ENCODE results near the gene CHPF. TPM values are rescaled to one million over a fixed set of nuclear protein-coding genes. Genes with fewer than 3 reads are reported as not detected.

Gene CHPF
- total and polyA plus RNA-seq, 4 donors = 61.2 to 86.6 (median 76.6) TPM

DNA sequence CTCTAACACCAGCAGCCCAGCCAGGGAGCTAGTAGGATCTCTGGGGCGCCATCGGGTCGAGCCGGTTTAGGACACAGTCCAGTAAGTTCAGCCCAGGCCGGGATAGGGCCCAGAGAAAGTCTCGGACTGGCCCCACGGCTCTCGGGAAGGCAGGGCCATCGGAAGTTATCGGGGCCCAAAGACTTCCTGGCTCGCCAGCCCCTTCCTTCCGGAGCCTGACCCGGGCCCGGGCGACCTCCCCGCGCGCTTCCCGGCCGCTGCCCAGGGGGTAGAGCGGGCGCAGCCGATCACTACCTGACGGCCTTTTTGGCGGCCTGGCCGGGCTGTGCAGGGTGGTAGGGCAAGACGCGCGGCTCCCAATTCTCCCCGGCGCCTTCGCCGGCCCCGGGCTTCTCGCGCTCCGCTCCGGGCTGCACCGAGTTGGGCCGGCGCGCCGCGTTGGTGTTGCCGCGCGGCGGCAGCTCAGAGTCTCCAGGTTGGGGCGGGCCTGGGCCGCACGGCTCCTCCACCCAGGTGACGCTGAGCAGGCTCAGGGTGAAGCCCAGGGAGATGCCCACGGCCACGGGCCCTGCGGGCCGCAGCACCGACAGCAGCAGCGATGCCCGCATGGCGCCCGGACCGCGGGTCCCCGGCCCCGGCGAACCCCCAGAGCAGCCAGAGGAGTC lies 546 bp downstream of the CHPF start:
- under 1% methylated on average over 66 of the region's 66 CpGs for WGBS (ENCODE audit: insufficient coverage)
- Histone ChIP-seq H3K27ac (ENCODE audit: low read depth, low read length) (peak overlapping the region; percentile 91), H3K27me3 (ENCODE audit: control insufficient read depth, insufficient read depth, low read length) (no peaks in the 10 kb centered on the region), H3K4me3 (ENCODE audit: low read depth, low read length) (peak overlapping the region; percentile 75), H3K9me3 (ENCODE audit: control insufficient read depth, insufficient read depth, low read length) (no peaks in the 10 kb centered on the region), H3K36me3 (ENCODE audit: control insufficient read depth, insufficient read depth, low read length) (peaks cover 59% of the 10 kb centered on the region), H3K4me1 (ENCODE audit: control insufficient read depth, insufficient read depth, low read length) (peaks cover 59% of the 10 kb centered on the region)
- DNase-seq (ENCODE audit: low read depth in 4 of 6, low spot score in 6 of 6) = peak in 1 of 6 donors; percentile 34

DNA sequence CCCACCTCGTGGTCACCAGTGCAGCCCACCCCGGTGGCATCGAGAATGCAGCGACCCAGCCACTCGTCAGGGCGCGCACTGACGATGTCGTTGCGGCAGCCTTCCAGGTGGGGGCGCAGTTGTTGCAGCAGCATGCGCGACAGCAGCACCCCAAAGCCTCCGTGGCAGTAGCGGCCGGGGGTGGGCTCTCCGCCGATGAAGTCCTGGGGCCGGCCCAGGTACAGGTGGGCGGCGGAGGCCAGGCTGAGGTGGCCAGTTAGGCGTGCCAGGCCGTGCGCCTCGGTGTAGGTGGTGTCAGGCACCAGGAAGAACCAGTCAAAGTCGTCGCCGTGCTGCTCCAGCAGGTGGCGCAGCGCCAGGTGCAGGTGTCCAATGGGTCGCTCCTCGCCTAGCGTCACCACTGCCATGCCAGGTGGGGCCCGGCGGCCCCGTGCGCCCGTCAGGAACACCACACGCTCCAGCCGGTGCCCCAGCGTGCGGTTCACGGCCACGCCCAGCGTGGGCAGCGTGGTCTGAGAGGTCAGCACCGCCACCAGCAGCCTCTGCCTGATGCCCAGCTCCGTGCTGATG lies 1.9 kb downstream of the CHPF start:
- WGBS (ENCODE audit: insufficient coverage) = 7% methylated on average over 48 of the region's 48 CpGs
- Histone ChIP-seq H3K4me3 (ENCODE audit: low read depth, low read length) (peak overlapping the region; percentile 75), H3K9me3 (ENCODE audit: control insufficient read depth, insufficient read depth, low read length) (no peaks in the 10 kb centered on the region), H3K27ac (ENCODE audit: low read depth, low read length) (no peak overlapping the region), H3K36me3 (ENCODE audit: control insufficient read depth, insufficient read depth, low read length) (peaks cover 61% of the 10 kb centered on the region), H3K4me1 (ENCODE audit: control insufficient read depth, insufficient read depth, low read length) (peaks cover 72% of the 10 kb centered on the region), H3K27me3 (ENCODE audit: control insufficient read depth, insufficient read depth, low read length) (no peaks in the 10 kb centered on the region)
- DNase-seq (ENCODE audit: low read depth in 4 of 6, low spot score in 6 of 6) = peak in 3 of 6 donors; percentile 51 to 91 (median 79)

DNA sequence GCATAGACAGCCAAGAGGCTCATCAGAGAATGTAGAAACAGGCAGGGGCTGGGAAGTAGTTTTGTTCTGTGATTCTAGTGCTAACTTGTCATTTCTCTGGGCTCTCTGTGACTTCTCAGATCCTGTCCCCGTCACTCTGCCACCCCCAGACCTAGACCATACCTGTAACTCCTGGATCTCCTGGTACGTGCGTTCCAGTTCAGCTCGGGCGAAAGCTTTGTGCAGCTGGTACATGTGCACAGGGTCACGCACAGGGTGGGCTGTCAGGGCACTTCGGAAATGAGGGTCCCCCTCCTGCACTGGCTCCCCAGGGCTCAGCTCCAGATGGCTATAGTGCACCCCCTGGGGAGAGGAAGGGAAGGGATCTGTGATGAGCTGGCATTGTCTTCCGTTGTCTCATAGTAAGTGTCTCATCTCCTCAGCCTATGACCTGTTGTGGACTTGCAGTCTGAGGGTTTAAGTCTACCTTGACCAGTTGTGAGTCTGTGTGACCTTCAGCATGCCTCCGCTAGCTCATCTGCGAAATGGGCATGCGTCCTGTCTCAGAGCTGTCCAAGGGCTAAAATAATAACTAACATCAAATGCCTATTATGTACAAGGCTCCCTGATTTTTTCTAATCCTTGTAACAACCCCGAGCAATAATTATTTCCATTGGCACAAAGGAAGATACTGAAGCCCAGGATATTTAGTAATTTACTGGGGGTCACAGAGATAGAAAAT lies 2.7 kb downstream of the CHPF start:
- Histone ChIP-seq H3K4me1 (ENCODE audit: control insufficient read depth, insufficient read depth, low read length) (peaks cover 76% of the 10 kb centered on the region), H3K27ac (ENCODE audit: low read depth, low read length) (no peak overlapping the region), H3K4me3 (ENCODE audit: low read depth, low read length) (no peak overlapping the region), H3K36me3 (ENCODE audit: control insufficient read depth, insufficient read depth, low read length) (peaks cover 63% of the 10 kb centered on the region), H3K27me3 (ENCODE audit: control insufficient read depth, insufficient read depth, low read length) (no peaks in the 10 kb centered on the region), H3K9me3 (ENCODE audit: control insufficient read depth, insufficient read depth, low read length) (no peaks in the 10 kb centered on the region)
- 89% methylated on average over 8 of the region's 12 CpGs for WGBS (ENCODE audit: insufficient coverage)
- no peak for DNase-seq (ENCODE audit: low read depth in 4 of 6, low spot score in 6 of 6)

DNA sequence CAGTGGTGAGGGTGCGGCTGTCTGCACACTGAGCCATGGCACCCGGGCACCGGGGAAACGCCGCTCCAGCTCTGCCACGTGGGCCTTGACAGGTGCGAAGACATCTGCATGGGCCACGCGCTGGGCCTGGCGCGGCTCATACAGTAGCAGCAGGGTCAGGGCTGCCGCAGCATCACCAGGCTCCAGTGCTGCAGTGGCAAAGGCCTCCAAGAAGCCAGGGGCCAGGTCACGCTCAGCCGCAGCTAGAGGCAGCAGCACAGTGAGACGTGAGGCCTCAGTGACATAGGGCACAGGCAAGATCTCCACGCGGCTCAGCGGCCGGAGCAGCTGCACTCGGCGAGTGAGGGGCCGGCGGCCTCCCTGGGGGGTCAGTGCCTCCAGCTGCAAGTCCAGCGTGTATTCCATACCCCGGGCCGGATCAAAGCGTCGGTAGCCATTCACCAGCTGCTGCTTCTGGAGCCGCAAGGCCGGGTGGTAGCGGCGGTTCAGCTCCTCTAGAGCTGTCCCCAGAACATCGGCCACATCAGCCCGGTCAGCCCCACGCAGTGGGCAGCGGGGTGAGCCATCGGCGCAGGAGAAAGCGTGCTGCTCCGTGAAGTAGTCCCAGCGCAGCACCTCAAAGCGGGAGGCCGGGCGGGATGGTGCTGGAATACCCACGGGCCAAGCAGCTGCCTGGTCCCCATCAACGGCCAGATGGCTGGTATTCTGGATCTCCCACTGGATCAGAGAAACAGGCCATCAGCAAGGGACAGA lies 3.5 kb downstream of the CHPF start:
- DNase-seq (ENCODE audit: low read depth in 4 of 6, low spot score in 6 of 6) = no peak
- Histone ChIP-seq H3K27ac (ENCODE audit: low read depth, low read length) (peak overlapping the region; percentile 93), H3K27me3 (ENCODE audit: control insufficient read depth, insufficient read depth, low read length) (no peaks in the 10 kb centered on the region), H3K36me3 (ENCODE audit: control insufficient read depth, insufficient read depth, low read length) (peaks cover 57% of the 10 kb centered on the region), H3K9me3 (ENCODE audit: control insufficient read depth, insufficient read depth, low read length) (no peaks in the 10 kb centered on the region), H3K4me3 (ENCODE audit: low read depth, low read length) (no peak overlapping the region), H3K4me1 (ENCODE audit: control insufficient read depth, insufficient read depth, low read length) (peaks cover 69% of the 10 kb centered on the region)
- WGBS (ENCODE audit: insufficient coverage) = 88% methylated on average over 46 of the region's 46 CpGs

DNA sequence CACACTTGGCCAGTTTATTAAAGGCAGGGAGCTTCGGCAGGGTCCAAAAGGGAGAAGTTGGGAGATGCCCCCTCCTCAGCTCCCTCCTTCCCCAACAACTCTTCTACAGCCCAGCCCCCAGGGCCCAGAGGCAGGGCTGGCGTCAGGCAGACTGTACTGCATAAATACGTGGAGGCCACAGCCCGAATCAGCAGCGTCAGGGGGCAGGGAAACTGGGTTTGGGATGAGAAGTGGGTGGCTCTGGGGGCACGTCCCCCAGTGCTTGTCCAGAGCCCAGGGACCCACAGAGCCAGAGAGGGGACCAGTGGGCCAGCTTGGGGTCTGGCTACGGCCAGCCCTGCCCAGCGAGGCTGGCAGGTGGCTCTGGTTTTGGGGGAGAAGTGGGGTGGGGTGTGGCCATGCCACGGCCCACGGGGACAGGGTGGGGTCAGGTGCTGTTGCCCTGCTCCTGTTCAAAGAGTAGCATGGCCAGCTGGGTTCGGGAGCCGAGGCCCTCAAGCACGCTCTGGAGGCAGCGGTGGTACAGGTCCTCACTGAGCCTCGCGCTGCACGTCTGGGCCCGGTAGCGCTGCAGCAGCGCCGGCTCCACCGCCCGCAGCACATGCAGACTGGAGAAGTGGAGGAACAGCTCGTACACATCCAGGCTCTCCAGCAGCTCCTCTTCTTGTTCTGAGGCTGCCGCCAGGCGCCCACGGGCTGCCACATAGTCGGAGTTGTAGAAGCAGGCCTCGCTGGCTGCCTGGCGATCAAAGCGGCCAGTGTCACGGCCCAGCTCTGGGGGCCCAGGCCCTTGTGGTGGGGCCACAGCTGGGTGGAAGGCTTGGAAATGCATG lies 4.4 kb downstream of the CHPF start:
- H3K27ac ChIP-seq (ENCODE audit: low read depth, low read length) = peak overlapping the region; percentile 93
- H3K9me3 ChIP-seq (ENCODE audit: control insufficient read depth, insufficient read depth, low read length) = no peaks in the 10 kb centered on the region
- peaks cover 61% of the 10 kb centered on the region for H3K36me3 ChIP-seq (ENCODE audit: control insufficient read depth, insufficient read depth, low read length)
- no peak for DNase-seq (ENCODE audit: low read depth in 4 of 6, low spot score in 6 of 6)
- H3K27me3 ChIP-seq (ENCODE audit: control insufficient read depth, insufficient read depth, low read length) = no peaks in the 10 kb centered on the region
- peaks cover 66% of the 10 kb centered on the region for H3K4me1 ChIP-seq (ENCODE audit: control insufficient read depth, insufficient read depth, low read length)
- 74% methylated on average over 32 of the region's 32 CpGs for WGBS (ENCODE audit: insufficient coverage)
- no peak overlapping the region for H3K4me3 ChIP-seq (ENCODE audit: low read depth, low read length)

DNA sequence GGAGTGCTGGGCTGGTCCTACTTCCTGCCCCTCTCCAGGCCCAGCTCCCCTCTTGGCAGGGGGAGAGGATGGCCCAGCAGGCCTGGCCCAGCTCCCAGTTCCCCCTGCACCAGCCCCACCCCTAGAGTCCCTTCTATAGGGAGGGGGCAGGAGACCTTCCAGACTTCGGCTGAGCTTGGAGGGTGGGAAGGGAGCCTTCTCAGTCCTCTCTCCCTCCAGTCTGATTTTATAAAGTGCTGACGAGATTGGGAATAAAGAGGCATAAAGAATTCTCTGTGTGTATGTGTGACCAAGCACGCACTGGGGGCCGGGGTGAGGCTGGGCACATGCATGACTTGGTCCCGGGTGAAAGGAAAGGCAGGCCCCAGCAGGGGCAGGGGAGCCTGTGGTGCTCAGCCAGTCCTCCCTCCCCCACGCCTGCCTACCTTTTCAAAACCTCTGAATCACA lies 5.1 kb downstream of the CHPF start:
- no peaks in the 10 kb centered on the region for H3K9me3 ChIP-seq (ENCODE audit: control insufficient read depth, insufficient read depth, low read length)
- peaks cover 64% of the 10 kb centered on the region for H3K36me3 ChIP-seq (ENCODE audit: control insufficient read depth, insufficient read depth, low read length)
- H3K27ac ChIP-seq (ENCODE audit: low read depth, low read length) = peak overlapping the region; percentile 93
- no peak overlapping the region for H3K4me3 ChIP-seq (ENCODE audit: low read depth, low read length)
- H3K4me1 ChIP-seq (ENCODE audit: control insufficient read depth, insufficient read depth, low read length) = peaks cover 64% of the 10 kb centered on the region
- DNase-seq (ENCODE audit: low read depth in 4 of 6, low spot score in 6 of 6) = peak in 2 of 6 donors; percentile 66 to 87
- no peaks in the 10 kb centered on the region for H3K27me3 ChIP-seq (ENCODE audit: control insufficient read depth, insufficient read depth, low read length)
- WGBS (ENCODE audit: insufficient coverage) = 14% methylated on average over 3 of the region's 6 CpGs

DNA sequence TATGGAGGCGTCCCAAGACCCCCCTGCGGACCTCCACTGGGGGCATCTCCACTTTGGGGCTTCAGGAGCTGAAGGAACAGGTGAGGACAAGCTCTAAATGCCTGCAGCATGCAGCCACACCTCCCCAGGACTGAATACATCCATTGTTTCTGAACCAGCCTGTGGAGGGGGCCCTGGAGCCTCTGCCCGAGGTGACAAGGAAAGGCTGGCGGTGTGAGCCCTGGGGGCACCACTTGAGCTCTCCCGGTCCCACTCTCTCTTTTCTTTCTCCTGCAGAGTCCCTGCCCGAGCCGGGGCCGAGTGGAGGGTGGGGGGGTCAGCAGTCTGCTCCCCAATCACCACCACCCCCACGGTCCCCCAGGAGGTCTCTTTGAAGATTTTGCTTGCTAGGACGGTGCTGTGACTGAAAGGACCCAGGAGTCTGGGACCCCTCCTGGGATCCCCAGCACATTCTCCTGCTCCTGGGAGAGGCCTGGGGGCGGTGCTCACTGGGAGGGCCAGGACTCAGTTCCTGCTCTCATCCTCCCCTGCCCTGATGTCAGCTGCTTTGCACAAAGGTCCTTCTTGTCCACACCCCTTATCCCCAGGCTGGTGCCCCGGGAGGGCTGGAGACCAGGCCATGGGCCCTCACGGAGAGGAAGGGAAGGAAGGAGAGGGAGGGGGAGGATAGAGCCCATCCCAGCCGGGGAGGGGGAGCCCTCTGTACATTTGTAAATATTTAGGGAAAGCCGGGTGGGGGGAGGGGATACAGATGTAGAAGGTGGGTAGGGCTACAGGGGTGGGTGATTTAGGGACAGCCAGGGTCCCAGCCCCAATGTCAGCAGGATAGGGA lies 5.7 kb downstream of the CHPF start:
- Histone ChIP-seq H3K27me3 (ENCODE audit: control insufficient read depth, insufficient read depth, low read length) (no peaks in the 10 kb centered on the region), H3K36me3 (ENCODE audit: control insufficient read depth, insufficient read depth, low read length) (peaks cover 67% of the 10 kb centered on the region), H3K9me3 (ENCODE audit: control insufficient read depth, insufficient read depth, low read length) (no peaks in the 10 kb centered on the region), H3K4me1 (ENCODE audit: control insufficient read depth, insufficient read depth, low read length) (peaks cover 62% of the 10 kb centered on the region), H3K27ac (ENCODE audit: low read depth, low read length) (peak overlapping the region; percentile 93), H3K4me3 (ENCODE audit: low read depth, low read length) (no peak overlapping the region)
- peak in 1 of 6 donors; percentile 64 for DNase-seq (ENCODE audit: low read depth in 4 of 6, low spot score in 6 of 6)
- 38% methylated on average over 9 of the region's 15 CpGs for WGBS (ENCODE audit: insufficient coverage)

DNA sequence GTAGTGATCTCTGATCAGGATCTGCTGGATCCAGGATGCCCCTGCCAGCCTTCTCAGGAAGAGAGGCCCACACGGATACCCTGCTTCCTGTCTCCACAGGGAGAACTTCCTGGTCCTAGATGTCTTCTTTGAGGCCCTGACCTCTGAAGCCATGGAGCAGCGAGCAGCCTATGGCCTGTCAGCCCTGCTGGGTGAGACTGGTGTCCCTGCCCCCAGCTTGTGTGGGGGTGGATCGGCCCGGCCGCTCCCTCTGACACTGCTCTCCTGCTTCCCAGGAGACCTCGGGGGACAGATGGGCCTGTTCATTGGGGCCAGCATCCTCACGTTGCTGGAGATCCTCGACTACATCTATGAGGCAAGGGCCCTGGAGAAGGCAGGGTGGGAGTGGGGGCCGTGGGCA lies 6.6 kb downstream of the CHPF start:
- 63% methylated on average over 9 of the region's 9 CpGs for WGBS (ENCODE audit: insufficient coverage)
- Histone ChIP-seq H3K27me3 (ENCODE audit: control insufficient read depth, insufficient read depth, low read length) (no peaks in the 10 kb centered on the region), H3K4me1 (ENCODE audit: control insufficient read depth, insufficient read depth, low read length) (peaks cover 54% of the 10 kb centered on the region), H3K36me3 (ENCODE audit: control insufficient read depth, insufficient read depth, low read length) (peaks cover 70% of the 10 kb centered on the region), H3K27ac (ENCODE audit: low read depth, low read length) (peak overlapping the region; percentile 93), H3K9me3 (ENCODE audit: control insufficient read depth, insufficient read depth, low read length) (no peaks in the 10 kb centered on the region), H3K4me3 (ENCODE audit: low read depth, low read length) (no peak overlapping the region)
- no peak for DNase-seq (ENCODE audit: low read depth in 4 of 6, low spot score in 6 of 6)

Data from spinal cord (tissue), 10 donors.